GM12878 (cell line): ENCODE data around the gene LIPG. TPM values are rescaled to one million over a fixed set of nuclear protein-coding genes. Genes with fewer than 3 reads are reported as not detected.

Experiments
- ATAC-seq: fragments of 200-7000 bp; cut with Tn5 transposase; 3 replicates; pipeline ENCODE4 v1.9.1; 2020; ENCODE audit warnings: mild to moderate bottlenecking, moderate library complexity
- BruUV-seq: library from RNA; stranded (reverse); fragments of 400-500 nt; replicated peaks from 2 replicates; lab custom pipeline; 2021; lab: Mats Ljungman, UMichigan
- CTCF ChIA-PET: fragments of 300-600 bp; sonication (Branson Sonifier 250); formaldehyde crosslinking; extraction: SDS; loops from one replicate; lab custom pipeline; 2021; ENCODE audit warnings: inconsistent platforms; lab: Yijun Ruan, JAX
- POLR2A ChIA-PET: fragments of 350-600 bp; formaldehyde crosslinking; extraction: SDS; loops from one replicate; lab custom pipeline; 2021; ENCODE audit warnings: inconsistent platforms; lab: Charles Lee
- RAD21 ChIA-PET: fragments of 300-600 bp; sonication (Branson Sonifier 250); formaldehyde crosslinking; loops from one replicate; lab custom pipeline; 2023; ENCODE audit warnings: antibody characterized with exemption; ENCODE audit not compliant: unreplicated experiment; lab: Charles Lee
- SMC1A ChIA-PET: fragments of 300-600 bp; sonication (Branson Sonifier 250); formaldehyde crosslinking; loops from one replicate; lab custom pipeline; 2023; ENCODE audit not compliant: unreplicated experiment, uncharacterized antibody; lab: Charles Lee
- DNase-seq: peaks from one replicate; pipeline ENCODE4 v3.0.0-alpha.2; 2011; ENCODE audit warnings: low read depth, low spot score
- FAIRE-seq: peaks from 3 replicates; lab custom pipeline; 2011; peaks lifted over from hg19 to GRCh38; lab: Jason Lieb, UNC
- H2AFZ ChIP-seq: 2 replicates; pipeline ENCODE4 v1.6.0; 2011; ENCODE audit warnings: low read depth, low read length, control low read depth; ENCODE audit not compliant: control insufficient read depth
- H3K27ac ChIP-seq: 2 replicates; pipeline ENCODE4 v1.5.1; 2011; ENCODE audit warnings: control low read depth; ENCODE audit not compliant: control insufficient read depth, insufficient read depth
- H3K27me3 ChIP-seq, 2 experiments: replicated peaks in 1 of 2; 2 replicates each; pipeline versions ENCODE4 v1.6.0 to v1.6.1; 2011; ENCODE audit warnings: low read length in 1 of 2; ENCODE audit not compliant: control insufficient read depth in 2 of 2, insufficient read depth in 2 of 2
- H3K36me3 ChIP-seq, 2 experiments: 2 replicates each; pipeline ENCODE4 v1.5.1; 2011; ENCODE audit warnings: low read length in 1 of 2; ENCODE audit not compliant: control insufficient read depth in 2 of 2, insufficient read depth in 2 of 2
- H3K4me1 ChIP-seq: 2 replicates; pipeline ENCODE4 v1.6.1; 2011; ENCODE audit warnings: mild to moderate bottlenecking, low read length, moderate library complexity, mixed read lengths; ENCODE audit not compliant: control insufficient read depth, insufficient read depth
- H3K4me2 ChIP-seq: 2 replicates; pipeline ENCODE4 v1.6.0; 2011; ENCODE audit warnings: control low read depth; ENCODE audit not compliant: control insufficient read depth, insufficient read depth
- H3K4me3 ChIP-seq: fragments of 200-600 bp; sonication (generic); 2 replicates; pipeline ENCODE4 v1.5.1; 2016
- H3K79me2 ChIP-seq: 2 replicates; pipeline ENCODE4 v1.6.0; 2011; ENCODE audit warnings: low read length; ENCODE audit not compliant: control insufficient read depth, insufficient read depth
- H3K9ac ChIP-seq: 2 replicates; pipeline ENCODE4 v1.8.0; 2011; ENCODE audit warnings: low read length, control low read depth, mixed read lengths; ENCODE audit not compliant: control insufficient read depth, insufficient read depth
- H3K9me3 ChIP-seq: replicated peaks from 3 replicates; pipeline ENCODE4 v1.5.1; 2011; ENCODE audit warnings: mild to moderate bottlenecking, low read length; ENCODE audit not compliant: control insufficient read depth, insufficient read depth
- H4K20me1 ChIP-seq: 2 replicates; pipeline ENCODE4 v1.6.0; 2011; ENCODE audit not compliant: control insufficient read depth, insufficient read depth
- BMI1 ChIP-seq: fragments of 450-650 bp; IDR thresholded peaks from 2 replicates; pipeline ENCODE4 v1.6.1; 2016; ENCODE audit warnings: mild to moderate bottlenecking, moderate library complexity, borderline replicate concordance
- CBX5 ChIP-seq: sonication (generic); IDR thresholded peaks from 2 replicates; pipeline ENCODE4 v1.6.1; 2016; ENCODE audit warnings: low read depth, moderate library complexity, mild to moderate bottlenecking, inconsistent platforms
- CEBPB ChIP-seq, 2 experiments: fragments of 150-350 bp in 1 of 2; IDR thresholded peaks; 2 replicates each; pipeline ENCODE4 v1.6.1; 2012 to 2014; ENCODE audit warnings: low read depth in 2 of 2, low read length in 2 of 2, borderline replicate concordance in 1 of 2, inconsistent platforms in 1 of 2
- EGR1 ChIP-seq, 2 experiments: IDR thresholded peaks; 1 replicate in 1 of 2; 2 replicates in 1 of 2; pipeline ENCODE4 v1.6.1; 2011 to 2012; ENCODE audit warnings: low read depth in 2 of 2, low read length in 2 of 2, borderline replicate concordance in 1 of 2, mild to moderate bottlenecking in 1 of 2, moderate library complexity in 1 of 2
- FOS ChIP-seq: IDR thresholded peaks from 3 replicates; pipeline ENCODE4 v1.6.1; 2011; ENCODE audit warnings: borderline replicate concordance; ENCODE audit not compliant: insufficient read length; ENCODE audit errors: extremely low read depth
- FOXK2 ChIP-seq: fragments of 450-650 bp; IDR thresholded peaks from 2 replicates; pipeline ENCODE4 v1.6.1; 2017; ENCODE audit warnings: mild to moderate bottlenecking, moderate library complexity
- GABPA ChIP-seq: IDR thresholded peaks from 2 replicates; pipeline ENCODE4 v1.6.1; 2014; ENCODE audit warnings: antibody characterized with exemption, low read depth, mild to moderate bottlenecking, inconsistent platforms
- IRF4 ChIP-seq: IDR thresholded peaks from 2 replicates; pipeline ENCODE4 v1.6.1; 2011; ENCODE audit warnings: low read depth, low read length
- MEF2A ChIP-seq: IDR thresholded peaks from 2 replicates; pipeline ENCODE4 v1.6.1; 2011; ENCODE audit warnings: low read depth, mild to moderate bottlenecking, low read length, moderate library complexity; ENCODE audit not compliant: insufficient read depth
- NFYB ChIP-seq: IDR thresholded peaks from 2 replicates; pipeline ENCODE4 v1.6.1; 2011; ENCODE audit warnings: low read depth, mild to moderate bottlenecking, low read length, improper control_type of control experiment, moderate library complexity; ENCODE audit not compliant: insufficient read depth
- NR2F1 ChIP-seq: fragments of 450-650 bp; conservative IDR thresholded peaks from 2 replicates; pipeline ENCODE4 v1.6.1; 2017; ENCODE audit warnings: mild to moderate bottlenecking
- RAD21 ChIP-seq: IDR thresholded peaks from 2 replicates; pipeline ENCODE4 v1.6.1; 2011; ENCODE audit warnings: mild to moderate bottlenecking, low read depth, low read length, moderate library complexity; ENCODE audit not compliant: insufficient read depth
- RAD51 ChIP-seq: fragments of 450-650 bp; IDR thresholded peaks from 2 replicates; pipeline ENCODE4 v1.6.1; 2016; ENCODE audit warnings: moderate library complexity, mild to moderate bottlenecking, inconsistent platforms
- RUNX3 ChIP-seq: IDR thresholded peaks from 2 replicates; pipeline ENCODE4 v1.6.1; 2012; ENCODE audit warnings: low read length, inconsistent platforms
- SP1 ChIP-seq: IDR thresholded peaks from one replicate; pipeline ENCODE4 v1.6.1; 2011; ENCODE audit warnings: low read depth, low read length
- SREBF1 ChIP-seq: IDR thresholded peaks from 2 replicates; pipeline ENCODE4 v1.6.1; 2012; ENCODE audit warnings: mild to moderate bottlenecking, low read length
- STAT3 ChIP-seq: IDR thresholded peaks from 2 replicates; pipeline ENCODE4 v1.6.1; 2011; ENCODE audit warnings: low read depth, low read length, improper control_type of control experiment
- TAF1 ChIP-seq: IDR thresholded peaks from 2 replicates; pipeline ENCODE4 v1.6.1; 2011; ENCODE audit warnings: mild to moderate bottlenecking, low read depth, low read length, borderline replicate concordance
- TCF7 ChIP-seq: IDR thresholded peaks from 2 replicates; pipeline ENCODE4 v1.6.1; 2014; ENCODE audit warnings: antibody characterized with exemption, borderline replicate concordance
- WGBS: methylation state at CpG from one replicate; pipeline ENCODE4 v1.1.6; 2016; ENCODE audit warnings: low lambda C conversion rate; ENCODE audit not compliant: insufficient replicate concordance, insufficient coverage; ENCODE audit errors: missing lambda C conversion rate; 5-methylcytosine and 5-hydroxymethylcytosine counted together
- in situ Hi-C: fragments of 300-500 bp; cut with MboI; formaldehyde crosslinking; loops from 9 replicates; pipeline ENCODE4 v1.14.3; 2018; ENCODE audit warnings: mixed read lengths
- intact Hi-C: fragments of 100-400 bp; cut with micrococcal nuclease; formaldehyde crosslinking; loops from one replicate; pipeline ENCODE4 v1.14.2; 2022; ENCODE audit not compliant: unreplicated experiment
- polyA plus RNA-seq, 11 experiments: library from polyadenylated mRNA; depleted of rRNA in 4 of 11; unstranded in 6 of 11; stranded (reverse) in 5 of 11; fragments of >200 nt; fragmentation: Nextera tagmentation in 4 of 11; fragmentation: Illumina TruSeq in 1 of 11; extraction: Ambion mirVana in 4 of 11; extraction: Trizol in 1 of 11; gene quantifications; 1 replicate in 1 of 11; 2 replicates in 10 of 11; pipeline versions ENCODE4 v1.2.1 to v1.2.3, GENCODE V29; 2011 to 2016; ENCODE audit warnings: inconsistent platforms in 2 of 11, missing spikeins in 2 of 11, low read depth in 1 of 11
- total RNA-seq, 4 experiments: library from RNA; depleted of rRNA in 3 of 4; stranded (reverse); fragments of >200 nt in 3 of 4; fragmentation: Illumina TruSeq in 1 of 4; extraction: Trizol in 1 of 4; gene quantifications; 2 replicates each; pipeline versions ENCODE4 v1.2.1 to v1.2.3, GENCODE V29; 2013 to 2021
- TF ChIP-seq, protein P1 (sequence below): IDR thresholded peaks from 2 replicates; pipeline ENCODE4 v1.6.1; 2011; ENCODE audit warnings: low read depth, low read length, improper control_type of control experiment, borderline replicate concordance

The LIPG gene
- total and polyA plus RNA-seq, 10 of the 15 experiments (the other 5 are each of a cell fraction or from before 2014, with no cell fraction given): 0.04 to 0.55 (median 0.18) TPM; not detected in 1

DNA sequence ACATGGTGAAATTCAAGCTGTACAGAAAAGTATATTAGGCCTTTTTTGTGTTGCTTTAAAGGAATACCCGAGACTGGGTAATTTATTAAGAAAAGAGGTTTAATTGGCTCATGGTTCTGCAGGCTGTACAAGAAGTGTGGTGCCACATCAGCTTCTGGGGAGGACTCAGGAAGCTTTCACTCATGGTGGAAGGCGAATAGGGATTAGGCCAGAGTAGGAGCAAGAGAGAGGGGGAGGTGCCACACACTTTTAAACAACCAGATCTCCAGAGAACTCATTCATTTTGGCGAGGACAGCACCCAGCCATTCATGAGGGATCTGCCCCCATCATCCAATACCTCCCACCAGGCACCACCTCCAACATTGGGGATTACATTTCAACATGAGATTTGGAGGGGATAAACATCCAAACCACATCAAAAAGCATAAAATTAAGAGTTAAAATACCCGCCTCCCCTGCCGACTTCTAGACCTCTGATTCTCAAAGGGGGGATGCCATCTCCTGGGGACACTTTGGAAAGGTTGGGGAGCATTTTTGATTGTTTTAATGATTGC is 15.1 kb upstream of the LIPG start (continued):
- TF ChIP-seq EGR1 (IDR thresholded peaks at IDR 0.05; ENCODE audit: borderline replicate concordance in 1 of 2, low read depth in 2 of 2, low read length in 2 of 2) (no peak), TCF7 (no peak)
- TF ChIP-seq, protein P1, sequence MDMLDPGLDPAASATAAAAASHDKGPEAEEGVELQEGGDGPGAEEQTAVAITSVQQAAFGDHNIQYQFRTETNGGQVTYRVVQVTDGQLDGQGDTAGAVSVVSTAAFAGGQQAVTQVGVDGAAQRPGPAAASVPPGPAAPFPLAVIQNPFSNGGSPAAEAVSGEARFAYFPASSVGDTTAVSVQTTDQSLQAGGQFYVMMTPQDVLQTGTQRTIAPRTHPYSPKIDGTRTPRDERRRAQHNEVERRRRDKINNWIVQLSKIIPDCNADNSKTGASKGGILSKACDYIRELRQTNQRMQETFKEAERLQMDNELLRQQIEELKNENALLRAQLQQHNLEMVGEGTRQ: no peak

GRCh38 chr18:49547701-49548100 is 14.2 kb upstream of the LIPG start:
- no TSS peak for BruUV-seq
- H3K79me2 ChIP-seq: no peaks in the 10 kb centered on the region
- ChIA-PET POLR2A (no interaction called here), CTCF (no interaction called here), RAD21 (interaction anchor here (1.0 kb wide), 1 partner anchor 12 kb away, joined by 3 read pairs; no protein-coding TSS in a partner anchor), SMC1A (no interaction called here)
- DNase-seq: no peak
- no peaks in the 10 kb centered on the region for H4K20me1 ChIP-seq
- TF ChIP-seq FOXK2: no peak
- TF ChIP-seq RAD51: no peak
- no peak for TF ChIP-seq SP1
- no peak for TF ChIP-seq MEF2A
- TF ChIP-seq BMI1: no peak
- TF ChIP-seq IRF4: no peak
- TF ChIP-seq NFYB: no peak
- no peak for TF ChIP-seq STAT3
- no peak for TF ChIP-seq GABPA
- no peak for TF ChIP-seq TAF1
- TF ChIP-seq NR2F1: no peak
- no peak for TF ChIP-seq RAD21
- no peak for TF ChIP-seq FOS
- TF ChIP-seq CEBPB (IDR thresholded peaks at IDR 0.05; ENCODE audit: borderline replicate concordance in 1 of 2, low read depth in 2 of 2, low read length in 2 of 2): no peak
- no peak for TF ChIP-seq SREBF1
- TF ChIP-seq CBX5: no peak
- TF ChIP-seq RUNX3: no peak
- no peaks in the 10 kb centered on the region for H3K36me3 ChIP-seq
- no peaks in the 10 kb centered on the region for H3K4me1 ChIP-seq
- H3K27ac ChIP-seq: no peak overlapping the region
- no peak for FAIRE-seq
- H3K27me3 ChIP-seq: no peaks in the 10 kb centered on the region
- H2AFZ ChIP-seq: no peak overlapping the region
- no peak overlapping the region for H3K9ac ChIP-seq
- in situ Hi-C loops (no loop called here), intact Hi-C loops (no loop called here)
- no peak overlapping the region for H3K4me2 ChIP-seq
- ATAC-seq: no peak
- H3K9me3 ChIP-seq: no peaks in the 10 kb centered on the region
- WGBS: 0% methylated on average over 1 of the region's 1 CpG
- H3K4me3 ChIP-seq: no peak overlapping the region
